ENCODE results near the gene PRRG2.

GRCh38 chr19:49597703-49597974 lies 16.5 kb downstream of the PRRG2 start:
- TF ChIP-seq CTCF (conservative IDR thresholded peaks at IDR 0.05; ENCODE audit: low read length) (no peak), EZH2phosphoT487 (IDR thresholded peaks at IDR 0.05; ENCODE audit: borderline replicate concordance) (no peak)
